Smooth muscle cell (in vitro differentiated cells): ENCODE measurements around the gene SNCAIP. TPM values are rescaled to one million over a fixed set of nuclear protein-coding genes. Genes with fewer than 3 reads are reported as not detected.

Experiments
- DNase-seq: peaks from one replicate; lab custom pipeline; 2025; ENCODE audit not compliant: unreplicated experiment; lab: John Stamatoyannopoulos, UW
- H2AFZ ChIP-seq: fragments of 200-600 bp; sonication (generic); 2 replicates; pipeline ENCODE4 v1.6.0; 2016; ENCODE audit warnings: antibody characterized with exemption, low read depth, mild to moderate bottlenecking
- H3F3A ChIP-seq: fragments of 200-600 bp; sonication (generic); 2 replicates; pipeline ENCODE4 v1.6.0; 2017; ENCODE audit warnings: antibody characterized with exemption, low read depth
- H3K27ac ChIP-seq: fragments of 200-600 bp; sonication (generic); 2 replicates; pipeline ENCODE4 v1.5.1; 2016; ENCODE audit warnings: low read depth, mild to moderate bottlenecking
- H3K27me3 ChIP-seq: fragments of 200-600 bp; sonication (generic); 2 replicates; pipeline ENCODE4 v1.6.1; 2016; ENCODE audit warnings: low read depth, mild to moderate bottlenecking
- H3K36me3 ChIP-seq: fragments of 200-600 bp; sonication (generic); 2 replicates; pipeline ENCODE4 v1.5.1; 2016; ENCODE audit warnings: low read depth
- H3K4me1 ChIP-seq: fragments of 200-600 bp; sonication (generic); 2 replicates; pipeline ENCODE4 v1.5.1; 2016; ENCODE audit warnings: low read depth
- H3K4me2 ChIP-seq: fragments of 200-600 bp; sonication (generic); 2 replicates; pipeline ENCODE4 v1.6.0; 2016; ENCODE audit warnings: mild to moderate bottlenecking
- H3K4me3 ChIP-seq: fragments of 200-600 bp; sonication (generic); 2 replicates; pipeline ENCODE4 v1.5.1; 2016; ENCODE audit warnings: mild to moderate bottlenecking
- H3K79me2 ChIP-seq: fragments of 200-600 bp; sonication (generic); 2 replicates; pipeline ENCODE4 v1.6.0; 2016; ENCODE audit warnings: low read depth, mild to moderate bottlenecking
- H3K9ac ChIP-seq: fragments of 200-600 bp; sonication (generic); 2 replicates; pipeline ENCODE4 v1.6.0; 2016; ENCODE audit warnings: low read depth
- H3K9me3 ChIP-seq: fragments of 200-600 bp; sonication (generic); replicated peaks from 2 replicates; pipeline ENCODE4 v1.5.1; 2016; ENCODE audit warnings: low read depth
- H4K20me1 ChIP-seq: fragments of 200-600 bp; sonication (generic); 2 replicates; pipeline ENCODE4 v1.6.0; 2016; ENCODE audit warnings: low read depth
- WGBS: methylation state at CpG from one replicate; pipeline ENCODE4 v1.1.7; 2016; ENCODE audit warnings: low lambda C conversion rate; 5-methylcytosine and 5-hydroxymethylcytosine counted together
- polyA plus RNA-seq: library from polyadenylated mRNA; unstranded; fragments of >200 nt; fragmentation: Nextera tagmentation; extraction: Ambion mirVana; gene quantifications from 2 replicates; pipeline ENCODE4 v1.2.1, GENCODE V29; 2016
- total RNA-seq: library from RNA; depleted of rRNA; stranded (reverse); fragments of >200 nt; gene quantifications from 2 replicates; pipeline ENCODE4 v1.2.3, GENCODE V29; 2014
- TF ChIP-seq, protein P1 (sequence below): fragments of 200-600 bp; sonication (generic); IDR thresholded peaks from 2 replicates; pipeline ENCODE4 v1.5.1; 2017; ENCODE audit warnings: borderline replicate concordance, mild to moderate bottlenecking, antibody characterized with exemption; ENCODE audit not compliant: insufficient read depth, poor library complexity, severe bottlenecking

Gene SNCAIP
- total and polyA plus RNA-seq, 2 experiments from 2014 or later, result 7.2 to 8.0 TPM

DNA sequence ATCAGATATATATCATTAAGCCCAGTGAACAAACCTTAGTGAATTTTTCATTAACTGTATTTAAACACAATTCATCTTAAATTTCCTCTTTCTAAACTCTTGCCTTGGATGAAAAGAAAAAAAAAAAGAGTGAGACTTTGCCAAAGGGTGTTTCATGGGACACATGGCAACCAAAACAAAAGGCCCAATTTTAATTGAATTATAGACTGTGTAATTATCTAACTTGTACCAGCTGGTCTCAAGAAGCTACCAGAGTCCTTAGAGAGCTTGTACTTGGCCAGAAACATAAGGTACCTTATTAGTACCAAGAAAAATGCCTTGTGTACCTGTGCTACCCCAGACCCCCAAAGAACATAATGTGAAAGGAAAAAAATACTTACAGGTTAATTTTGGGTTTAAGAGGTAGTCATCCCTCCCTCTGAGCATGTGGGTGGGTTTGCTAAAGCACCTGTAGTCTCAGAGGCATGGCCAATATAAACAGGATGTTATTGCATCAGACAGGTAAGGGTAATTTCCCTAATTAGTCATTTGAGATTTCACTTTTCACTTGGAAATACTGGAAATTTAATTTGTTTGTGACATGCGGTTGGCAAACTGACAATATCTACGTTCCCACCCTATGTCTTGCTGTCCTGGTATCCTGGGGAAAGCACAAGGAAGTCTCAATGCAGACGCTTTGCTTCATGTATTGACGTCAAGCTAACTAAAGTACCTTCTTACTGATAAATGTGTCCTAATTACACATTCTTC is 90.1 kb downstream of the SNCAIP start:
- Histone ChIP-seq H3K9ac (no peak overlapping the region), H3K27me3 (no peaks in the 10 kb centered on the region), H3K4me3 (no peak overlapping the region), H3K9me3 (no peaks in the 10 kb centered on the region), H4K20me1 (no peaks in the 10 kb centered on the region), H3K79me2 (no peaks in the 10 kb centered on the region), H3K4me2 (no peak overlapping the region), H3K36me3 (no peaks in the 10 kb centered on the region), H3K4me1 (no peaks in the 10 kb centered on the region), H3K27ac (no peak overlapping the region), H3F3A (no peaks in the 10 kb centered on the region), H2AFZ (no peak overlapping the region)
- DNase-seq, result no peak
- 86% methylated on average over 4 of the region's 4 CpGs for WGBS
- TF ChIP-seq, protein P1, sequence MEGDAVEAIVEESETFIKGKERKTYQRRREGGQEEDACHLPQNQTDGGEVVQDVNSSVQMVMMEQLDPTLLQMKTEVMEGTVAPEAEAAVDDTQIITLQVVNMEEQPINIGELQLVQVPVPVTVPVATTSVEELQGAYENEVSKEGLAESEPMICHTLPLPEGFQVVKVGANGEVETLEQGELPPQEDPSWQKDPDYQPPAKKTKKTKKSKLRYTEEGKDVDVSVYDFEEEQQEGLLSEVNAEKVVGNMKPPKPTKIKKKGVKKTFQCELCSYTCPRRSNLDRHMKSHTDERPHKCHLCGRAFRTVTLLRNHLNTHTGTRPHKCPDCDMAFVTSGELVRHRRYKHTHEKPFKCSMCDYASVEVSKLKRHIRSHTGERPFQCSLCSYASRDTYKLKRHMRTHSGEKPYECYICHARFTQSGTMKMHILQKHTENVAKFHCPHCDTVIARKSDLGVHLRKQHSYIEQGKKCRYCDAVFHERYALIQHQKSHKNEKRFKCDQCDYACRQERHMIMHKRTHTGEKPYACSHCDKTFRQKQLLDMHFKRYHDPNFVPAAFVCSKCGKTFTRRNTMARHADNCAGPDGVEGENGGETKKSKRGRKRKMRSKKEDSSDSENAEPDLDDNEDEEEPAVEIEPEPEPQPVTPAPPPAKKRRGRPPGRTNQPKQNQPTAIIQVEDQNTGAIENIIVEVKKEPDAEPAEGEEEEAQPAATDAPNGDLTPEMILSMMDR, result no peak

DNA sequence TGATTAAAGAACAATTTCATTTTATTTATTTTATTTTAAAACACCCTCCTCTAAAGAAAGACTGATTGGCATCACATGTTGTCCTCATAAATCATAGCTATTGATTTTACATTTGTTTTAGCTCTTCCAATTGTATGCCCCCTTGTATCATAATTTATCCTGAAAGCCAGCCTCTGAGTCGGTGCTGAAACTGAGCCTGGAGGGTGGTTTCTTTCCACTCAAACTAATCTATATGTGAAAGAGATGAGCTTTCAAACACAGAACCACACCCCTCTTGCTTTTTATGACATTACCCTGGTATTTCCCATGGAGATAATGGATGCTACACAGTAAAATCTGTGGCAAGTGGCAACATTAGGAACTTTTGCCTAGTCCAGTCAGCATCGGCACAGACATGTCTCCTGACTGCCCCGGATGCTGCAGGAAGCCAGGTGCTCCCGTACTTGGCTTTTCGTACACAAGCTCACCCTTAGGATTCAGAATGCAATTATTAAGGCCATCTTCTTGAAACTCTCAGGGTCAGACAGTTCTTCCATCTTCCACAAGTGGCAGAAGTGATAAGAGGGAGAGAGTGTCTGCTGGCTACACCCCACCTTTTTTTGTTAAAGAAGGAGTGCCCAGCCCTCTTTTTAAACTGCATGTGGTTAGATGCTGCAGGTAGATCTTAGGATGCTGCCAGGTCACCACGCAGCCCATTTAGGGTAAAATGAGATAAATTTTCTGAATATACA is 91.1 kb downstream of the SNCAIP start:
- Histone ChIP-seq H2AFZ (no peak overlapping the region), H3F3A (no peaks in the 10 kb centered on the region), H3K9me3 (no peaks in the 10 kb centered on the region), H3K4me1 (no peaks in the 10 kb centered on the region), H3K4me3 (no peak overlapping the region), H3K27ac (no peak overlapping the region), H3K79me2 (no peaks in the 10 kb centered on the region), H3K36me3 (no peaks in the 10 kb centered on the region), H3K4me2 (no peak overlapping the region), H3K27me3 (no peaks in the 10 kb centered on the region), H3K9ac (no peak overlapping the region), H4K20me1 (no peaks in the 10 kb centered on the region)
- DNase-seq, result no peak
- 88% methylated on average over 6 of the region's 6 CpGs for WGBS
- TF ChIP-seq, protein P1, result no peak

DNA sequence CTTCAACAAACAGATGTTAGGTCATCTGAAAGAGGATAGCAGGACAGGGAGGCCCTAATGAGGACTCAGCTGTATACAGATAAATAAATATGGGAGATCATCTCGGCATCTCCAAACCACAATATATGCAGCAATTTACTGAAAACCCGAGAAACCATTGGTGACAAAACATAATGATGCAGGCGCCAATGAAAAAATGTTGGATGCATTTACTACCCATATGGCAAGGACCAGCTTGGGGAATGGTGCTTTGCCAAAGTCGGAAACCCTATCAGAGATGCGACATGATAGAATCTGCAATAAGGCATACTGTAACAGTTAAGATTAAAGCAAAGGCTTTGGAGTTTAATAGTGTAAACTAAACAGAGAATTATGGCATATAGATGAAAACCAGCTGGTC is 92.0 kb downstream of the SNCAIP start:
- Histone ChIP-seq H3K9ac (no peak overlapping the region), H3F3A (no peaks in the 10 kb centered on the region), H3K27me3 (no peaks in the 10 kb centered on the region), H3K36me3 (no peaks in the 10 kb centered on the region), H3K9me3 (no peaks in the 10 kb centered on the region), H3K4me1 (no peaks in the 10 kb centered on the region), H3K79me2 (no peaks in the 10 kb centered on the region), H4K20me1 (no peaks in the 10 kb centered on the region), H2AFZ (no peak overlapping the region), H3K27ac (no peak overlapping the region), H3K4me2 (no peak overlapping the region), H3K4me3 (no peak overlapping the region)
- WGBS, result 78% methylated on average over 5 of the region's 5 CpGs
- DNase-seq, result no peak
- TF ChIP-seq, protein P1, result no peak
